ENCODE results near the gene SLC35F4.
"Not testable (repeated sequence)": the region's sequence is repeated elsewhere in the genome, so short reads cannot be mapped to it uniquely, and the experiment has no call there.

The SLC35F4 gene

DNA sequence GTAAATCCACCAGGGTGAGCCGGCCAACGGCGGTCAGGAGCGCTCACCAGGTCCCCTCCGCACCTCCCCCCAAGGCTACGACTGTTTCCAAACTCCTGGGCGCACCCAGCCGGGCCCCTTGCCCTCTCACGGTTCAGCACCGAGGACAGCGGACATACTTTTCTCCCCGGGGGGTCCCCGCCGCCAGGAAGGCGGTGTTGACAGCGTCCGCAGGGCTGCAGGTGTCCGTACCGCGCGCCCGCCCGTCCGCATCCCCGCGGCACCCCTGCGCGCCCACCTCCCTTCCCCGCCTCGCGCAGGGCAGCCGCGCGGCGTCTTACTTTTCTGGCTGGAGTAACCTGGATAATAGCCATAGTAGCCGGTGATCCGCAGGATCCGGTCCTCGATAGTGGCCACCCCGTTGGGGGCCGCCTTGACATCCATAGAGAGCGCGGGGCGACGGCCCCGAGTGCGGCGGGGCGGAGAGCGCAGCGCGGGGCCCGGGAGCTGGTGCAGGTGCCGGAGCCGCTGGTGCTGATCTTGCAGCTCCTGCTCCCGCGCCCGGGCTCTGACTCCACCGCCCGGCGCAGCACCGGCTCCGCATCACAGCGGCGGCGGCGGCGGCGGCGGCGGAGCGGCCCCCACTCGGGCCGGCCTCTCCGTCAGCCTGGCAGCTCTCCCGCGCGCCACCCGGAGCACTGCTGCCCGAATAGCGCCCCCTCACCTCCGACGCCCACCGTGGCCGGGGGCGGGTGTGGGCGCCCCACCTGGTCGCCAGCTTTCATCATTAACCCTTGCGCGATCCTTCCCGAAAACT lies at the start of gene SLC35F4:
Gene SLC35F4 (minus strand): TSS at position 690 of the 796 bp plus-strand sequence.
- DNase-seq = no peak

- DNase-seq = no peak
Observed at GRCh38 chr14:57909626-57910025, 43.7 kb upstream of the SLC35F4 start.

DNA sequence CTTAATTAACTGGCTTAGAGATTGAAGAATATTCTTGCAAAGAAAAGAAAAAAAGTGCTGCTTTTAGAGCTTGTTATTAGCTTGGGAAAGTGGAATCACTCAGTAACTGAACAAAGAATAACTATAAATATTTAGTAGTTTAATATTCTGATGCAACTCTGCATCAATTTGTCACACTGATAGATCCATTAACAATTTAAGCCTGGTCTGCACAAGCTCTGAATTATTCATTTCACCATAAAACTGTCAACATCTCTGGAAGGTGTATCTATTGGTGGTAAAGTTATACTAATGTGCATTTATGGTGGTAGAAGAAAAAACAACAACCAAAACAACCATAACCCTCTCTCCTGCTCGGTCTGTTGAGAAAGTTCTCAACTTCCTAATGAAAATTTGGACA lies 38.1 kb upstream of the SLC35F4 start:
- no peak for DNase-seq

- no peak for DNase-seq
Observed at GRCh38 chr14:57898837-57899572, 33.1 kb upstream of the SLC35F4 start.

DNA sequence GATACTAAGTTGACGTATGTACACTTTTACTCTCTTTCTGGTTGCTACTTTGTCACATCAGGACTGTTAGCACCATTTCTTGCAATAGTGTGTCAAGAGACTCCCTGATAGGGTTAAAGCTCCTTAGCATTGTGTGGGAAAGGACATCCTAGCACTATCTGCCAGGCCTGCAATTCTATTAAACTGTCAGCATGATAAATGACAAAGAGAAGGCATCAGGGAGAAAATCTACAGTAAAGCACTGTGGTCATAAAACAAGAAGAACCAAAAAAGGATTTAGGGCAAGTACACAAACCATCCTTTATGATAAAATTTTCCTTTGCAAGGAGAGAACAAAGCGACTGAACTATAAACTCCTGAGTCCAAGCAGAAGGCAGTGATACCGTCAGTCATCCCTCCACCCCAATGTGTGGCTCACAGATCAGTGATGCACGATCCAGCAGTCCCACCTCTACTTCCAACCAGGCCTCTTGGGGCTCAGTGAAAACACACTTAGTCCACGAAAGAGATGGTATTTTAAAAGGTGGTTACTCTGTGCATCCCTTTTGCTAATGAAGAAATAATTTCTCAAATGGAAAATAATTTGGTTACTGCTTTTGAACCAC lies 31.4 kb upstream of the SLC35F4 start:
- DNase-seq = no peak

GRCh38 chr14:57889245-57889644 lies 23.4 kb upstream of the SLC35F4 start:
- DNase-seq = no peak

DNA sequence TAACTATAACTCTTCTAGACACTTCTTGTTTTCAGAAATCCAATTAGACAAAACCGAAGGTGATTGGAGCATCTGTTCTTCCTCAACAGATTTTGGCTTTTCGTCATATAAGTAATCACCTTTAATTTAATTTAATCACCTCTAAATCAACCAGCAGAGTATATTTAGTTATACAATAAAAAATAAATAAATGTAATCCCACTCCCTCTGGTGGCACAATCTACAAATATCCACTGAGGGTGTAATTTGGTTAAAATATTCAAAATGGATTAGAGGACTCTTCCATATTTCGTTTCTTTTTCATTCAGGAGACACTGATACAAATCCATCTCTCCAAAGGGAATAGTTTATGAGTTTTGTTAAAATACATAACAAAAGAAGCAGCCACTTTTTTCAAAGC lies 18.3 kb upstream of the SLC35F4 start:
- DNase-seq = no peak

GRCh38 chr14:57883061-57883460 lies 17.2 kb upstream of the SLC35F4 start:
- no peak for DNase-seq

DNA sequence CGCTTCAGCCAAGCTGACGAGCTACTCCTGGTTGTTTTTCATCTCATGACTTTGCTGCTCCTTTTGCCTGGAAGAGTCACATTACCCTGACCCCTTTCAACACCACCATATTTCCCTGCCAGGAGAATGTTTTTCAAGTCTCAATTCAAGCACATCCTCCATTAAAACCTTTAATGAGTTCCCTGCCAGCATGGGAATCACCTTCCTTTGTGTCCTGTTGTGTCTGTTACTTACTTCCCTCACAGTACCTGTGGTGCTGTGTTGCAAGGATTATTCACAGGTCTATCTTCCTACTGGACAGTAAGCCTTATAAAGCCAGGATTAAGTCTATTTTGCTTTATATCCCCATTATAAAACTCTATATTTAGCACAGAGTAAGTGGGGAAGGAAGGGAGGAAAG lies 13.6 kb upstream of the SLC35F4 start:
- DNase-seq = no peak

- no peak for DNase-seq
Observed at GRCh38 chr14:57875985-57876384, 10.1 kb upstream of the SLC35F4 start.

DNA sequence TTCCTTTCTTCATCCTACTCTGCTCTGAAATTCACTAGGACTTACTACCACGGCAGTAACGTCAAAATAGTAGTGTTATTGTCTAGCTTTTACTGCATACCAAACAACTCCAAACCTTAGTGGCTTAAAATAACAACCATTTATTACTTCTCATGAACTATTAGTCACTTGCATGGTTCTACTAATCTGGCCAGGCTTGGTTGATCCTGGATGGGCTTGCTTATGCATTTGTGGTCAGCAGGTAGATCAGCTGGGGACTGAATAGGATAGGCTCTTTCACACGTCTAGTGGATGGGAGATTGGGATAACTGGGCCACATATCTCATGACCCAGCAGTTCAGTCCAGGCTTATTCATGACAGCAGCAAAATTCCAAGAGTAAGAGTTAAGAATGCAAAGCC lies 9.4 kb upstream of the SLC35F4 start:
- DNase-seq = no peak

DNA sequence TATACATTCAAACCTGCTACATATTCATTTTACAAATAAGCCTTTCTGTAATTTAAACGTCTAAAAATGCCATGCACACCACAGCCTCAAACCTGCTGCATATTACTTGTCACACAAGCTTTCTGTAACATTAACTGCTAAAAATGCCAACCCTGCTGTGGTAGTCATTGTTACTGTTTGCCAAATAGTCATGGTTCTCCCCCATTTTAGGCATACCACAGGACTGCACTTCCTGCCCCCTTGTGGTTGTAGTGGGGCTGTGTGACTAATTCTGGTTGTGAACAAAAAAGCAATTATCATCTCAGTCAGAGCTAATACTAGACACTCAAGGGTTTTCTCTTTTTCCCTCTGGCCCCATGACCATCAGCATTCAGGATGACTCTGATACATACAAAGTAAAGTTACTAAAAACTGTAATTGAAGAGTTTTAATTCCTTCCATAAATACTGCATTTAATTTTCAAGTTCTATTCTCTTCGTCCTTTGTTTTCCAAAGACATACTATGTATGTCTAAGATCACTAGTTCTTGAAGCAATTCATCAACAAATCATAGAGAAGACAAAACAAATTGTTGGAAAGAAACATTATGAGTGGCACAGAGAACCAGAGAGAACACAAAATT lies 5.7 kb upstream of the SLC35F4 start:
- DNase-seq = no peak

DNA sequence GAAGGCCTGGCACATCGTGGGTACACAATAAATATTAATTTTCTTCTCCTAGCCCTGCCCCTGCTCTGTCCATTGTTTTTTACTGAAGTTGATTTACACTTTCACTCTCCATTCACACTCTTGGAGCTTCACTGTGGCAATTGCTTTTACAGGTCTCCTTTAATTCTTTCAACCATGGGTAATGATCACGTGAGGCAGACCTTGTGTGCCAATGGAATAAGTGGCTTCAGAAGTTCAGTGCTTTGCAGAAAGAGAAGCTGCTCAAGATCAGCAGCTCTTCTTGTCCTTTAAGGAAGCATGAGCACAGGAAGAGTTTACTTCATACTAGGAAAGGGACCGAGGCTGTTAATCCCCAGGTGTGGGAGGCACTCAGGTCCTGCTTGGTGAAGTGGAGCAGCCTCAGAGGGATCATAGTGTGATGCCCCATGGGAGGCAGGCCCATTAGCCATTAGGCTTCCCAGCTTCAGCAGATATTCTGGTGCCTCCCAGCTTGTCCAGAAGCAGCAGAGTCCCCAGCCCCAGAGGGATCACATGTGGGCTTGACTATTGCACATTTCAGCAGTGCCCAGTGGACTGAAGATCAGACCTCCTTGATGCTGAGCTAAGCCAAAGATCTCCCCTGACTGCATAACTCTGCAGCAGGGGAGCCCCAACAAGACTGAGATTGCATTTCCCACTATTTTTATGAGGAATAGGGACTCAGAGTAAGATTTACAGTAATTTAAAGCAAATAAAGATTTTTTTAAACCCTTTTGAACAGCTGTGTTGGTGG lies 5.0 kb upstream of the SLC35F4 start:
- DNase-seq = no peak

GRCh38 chr14:57869617-57870016 lies 3.7 kb upstream of the SLC35F4 start:
- no peak for DNase-seq

DNA sequence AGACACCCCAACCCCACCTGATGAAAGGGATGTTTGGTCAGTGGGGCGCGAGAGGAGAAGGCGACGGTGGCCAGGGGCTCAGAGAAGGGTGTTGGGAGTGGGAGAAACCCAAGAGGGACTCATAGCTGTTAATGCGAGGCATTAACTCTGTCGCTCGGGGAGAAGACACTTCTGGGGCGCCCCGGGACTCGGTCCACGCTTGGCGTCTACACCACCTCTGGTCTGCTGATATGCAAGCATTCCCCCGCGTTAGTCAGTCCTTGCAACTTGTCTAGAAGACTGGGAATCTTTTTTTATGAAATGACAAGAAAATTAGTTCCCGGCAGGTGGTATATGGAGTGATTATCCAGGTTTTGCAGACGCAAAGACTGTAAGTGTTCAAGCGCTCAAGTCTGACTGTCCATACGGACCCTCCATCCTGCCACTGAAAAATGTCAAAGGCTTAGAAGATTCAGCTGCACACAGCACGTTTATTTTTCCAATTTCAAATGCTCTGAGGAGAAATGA lies 360 bp upstream of the SLC35F4 start:
- no peak for DNase-seq

DNA sequence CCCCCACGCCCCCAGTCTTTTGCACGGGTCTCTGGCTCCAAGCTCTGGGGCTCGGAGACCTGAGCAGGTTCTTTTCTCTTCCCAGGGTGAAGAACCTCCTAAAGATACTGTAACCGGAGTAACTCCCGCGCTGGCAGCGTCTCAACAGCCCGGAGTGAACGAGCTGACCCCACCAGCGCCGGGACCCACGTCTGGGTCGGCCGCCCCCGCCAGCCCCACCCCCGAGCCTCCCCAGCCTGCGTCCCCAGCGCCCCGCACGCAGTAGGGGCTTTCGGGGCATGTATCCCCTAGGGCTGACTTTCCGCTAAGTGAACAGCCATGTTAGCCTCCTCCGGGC lies 858 bp downstream of the SLC35F4 start:
- DNase-seq = no peak

DNA sequence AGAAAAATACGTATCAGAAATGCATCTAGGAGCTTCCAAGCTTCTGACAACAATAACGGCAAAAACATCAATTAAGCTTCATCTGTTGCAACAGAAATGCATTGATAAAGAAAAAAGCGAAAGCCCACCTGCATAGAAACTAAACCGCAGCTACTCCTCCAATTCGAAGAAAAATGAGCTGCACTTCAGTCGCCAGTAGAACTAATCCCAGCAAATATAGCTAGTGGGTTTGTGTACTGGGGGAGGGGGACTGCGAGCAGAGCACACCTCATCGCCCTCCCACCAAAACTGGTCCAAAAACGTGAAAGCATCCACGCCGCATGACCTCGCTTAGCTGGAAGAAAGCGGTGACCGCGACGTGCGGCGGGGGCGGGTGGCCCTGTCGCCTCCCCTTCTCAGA lies 1.2 kb downstream of the SLC35F4 start:
- DNase-seq = no peak

- DNase-seq = no peak
Observed at GRCh38 chr14:57863471-57863870, 2.4 kb downstream of the SLC35F4 start.

- not testable (repeated sequence) for DNase-seq
Observed at GRCh38 chr14:57855666-57856065, 10.2 kb downstream of the SLC35F4 start.

- no peak for DNase-seq
Observed at GRCh38 chr14:57854571-57854970, 11.3 kb downstream of the SLC35F4 start.

DNA sequence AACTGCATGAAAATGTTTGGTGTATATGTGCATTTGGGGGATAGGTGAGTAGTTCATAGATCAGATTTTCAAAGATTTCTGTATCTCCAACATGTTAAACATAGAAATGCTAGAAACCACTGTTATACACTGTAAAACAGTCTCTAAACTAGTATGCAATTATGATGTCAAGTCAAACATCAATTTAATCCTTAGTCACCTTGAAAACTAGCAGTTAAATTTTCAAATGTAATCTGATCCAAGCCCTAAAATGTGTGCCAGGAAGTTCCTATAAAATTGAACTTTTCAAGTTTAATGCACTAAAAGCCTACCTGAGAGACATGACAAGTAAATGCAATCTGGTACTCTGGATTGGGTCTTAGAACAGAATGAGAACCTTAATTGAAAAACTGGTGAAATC lies 14.5 kb downstream of the SLC35F4 start:
- no peak for DNase-seq

DNA sequence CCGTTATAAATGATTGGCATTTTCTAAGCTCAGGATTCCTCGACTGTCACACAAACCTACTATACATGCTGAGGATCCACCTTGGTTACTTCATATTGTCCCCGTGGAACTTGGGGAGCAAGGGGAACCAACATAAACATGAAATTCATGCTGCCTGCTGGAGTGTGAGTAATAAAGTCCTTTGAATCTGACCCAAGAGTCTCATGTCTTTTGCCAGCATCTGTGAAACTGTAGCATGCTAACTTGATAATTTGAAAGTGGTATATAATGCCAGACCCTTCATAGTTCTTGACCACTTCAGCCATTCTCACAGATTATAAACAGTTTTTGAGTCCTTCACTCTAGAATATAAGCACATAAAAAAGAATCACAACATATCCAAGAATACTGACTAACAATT lies 17.1 kb downstream of the SLC35F4 start:
- no peak for DNase-seq

- DNase-seq = no peak
Observed at GRCh38 chr14:57848353-57848752, 17.5 kb downstream of the SLC35F4 start.
